ENCODE measurements around the gene BNC2.

The BNC2 gene

DNA sequence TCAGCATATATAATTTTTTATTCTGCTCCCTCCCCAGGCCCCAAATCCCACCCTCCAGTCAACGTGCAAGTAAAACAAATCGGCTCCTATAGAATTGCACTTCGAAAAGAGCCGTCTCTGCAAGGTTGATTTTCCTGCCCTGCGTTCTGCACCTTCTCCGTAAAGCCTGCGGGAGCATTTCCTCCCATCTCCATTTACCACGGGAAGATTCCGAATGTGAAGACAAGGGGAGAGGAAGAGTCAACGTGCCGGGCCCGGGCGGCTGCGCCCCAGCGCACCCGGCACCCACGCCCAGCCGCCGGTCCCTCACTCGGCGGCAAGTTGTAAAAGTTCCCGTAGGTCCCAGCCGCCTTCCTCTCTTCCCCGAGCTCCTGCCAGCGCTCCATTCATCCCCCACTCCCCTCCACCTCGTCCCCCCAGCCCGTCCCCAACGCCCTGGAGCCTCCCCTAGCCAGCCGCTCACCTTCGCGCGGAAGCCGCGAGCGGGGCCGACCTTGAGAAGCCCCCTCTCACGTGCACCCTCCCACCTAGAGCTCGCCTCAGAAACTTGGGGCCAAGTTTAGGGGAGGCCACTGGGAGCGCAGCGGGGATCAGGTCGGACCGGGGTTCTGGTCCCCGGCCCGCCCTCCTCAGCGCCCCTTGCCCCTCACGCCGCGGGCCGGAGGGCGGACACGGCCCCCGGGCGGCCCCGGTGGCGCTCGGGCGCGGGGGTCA, 431 bp downstream of the BNC2 start:
- ChIA-PET POLR2A (no interaction called here), CTCF (no interaction called here)
- TF ChIP-seq CTCF (IDR thresholded peaks at IDR 0.05; ENCODE audit: control extremely low read depth, extremely low read depth, low read depth, missing control alignments) = no peak
- no peak for DNase-seq (ENCODE audit: extremely low spot score)

- POLR2A ChIA-PET = no interaction called here
These were observed 1.2 kb downstream of the BNC2 start for GRCh38 chr9:16869131-16869881.

DNA sequence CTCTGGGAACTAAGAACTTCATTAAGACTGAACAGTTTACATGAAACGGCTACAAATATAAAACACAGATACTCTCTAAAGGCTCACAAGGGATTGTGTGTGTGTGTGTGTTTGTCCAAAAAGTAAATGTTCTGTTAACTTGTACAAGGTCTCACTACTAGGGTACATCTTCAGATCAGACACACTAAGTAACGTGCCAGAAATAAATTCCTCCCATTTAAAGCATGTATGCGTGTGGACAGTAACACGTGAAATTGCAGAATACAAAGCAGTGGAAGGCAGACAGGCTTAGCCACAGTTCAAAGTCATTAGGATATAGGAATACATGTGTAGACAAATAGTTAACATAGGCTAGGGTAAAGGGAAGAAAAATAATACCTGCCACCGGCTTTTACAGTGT, 1.8 kb downstream of the BNC2 start:
- no peak for TF ChIP-seq CTCF (IDR thresholded peaks at IDR 0.05; ENCODE audit: control extremely low read depth, extremely low read depth, low read depth, missing control alignments)
- ChIA-PET POLR2A (no interaction called here), CTCF (no interaction called here)
- no peak for DNase-seq (ENCODE audit: extremely low spot score)

More at GRCh38 chr9:16869131-16869881, 1.2 kb downstream of the BNC2 start:
- CTCF ChIA-PET = no interaction called here
- no peak for TF ChIP-seq CTCF (IDR thresholded peaks at IDR 0.05; ENCODE audit: control extremely low read depth, extremely low read depth, low read depth, missing control alignments)
- DNase-seq (ENCODE audit: extremely low spot score) = no peak

DNA sequence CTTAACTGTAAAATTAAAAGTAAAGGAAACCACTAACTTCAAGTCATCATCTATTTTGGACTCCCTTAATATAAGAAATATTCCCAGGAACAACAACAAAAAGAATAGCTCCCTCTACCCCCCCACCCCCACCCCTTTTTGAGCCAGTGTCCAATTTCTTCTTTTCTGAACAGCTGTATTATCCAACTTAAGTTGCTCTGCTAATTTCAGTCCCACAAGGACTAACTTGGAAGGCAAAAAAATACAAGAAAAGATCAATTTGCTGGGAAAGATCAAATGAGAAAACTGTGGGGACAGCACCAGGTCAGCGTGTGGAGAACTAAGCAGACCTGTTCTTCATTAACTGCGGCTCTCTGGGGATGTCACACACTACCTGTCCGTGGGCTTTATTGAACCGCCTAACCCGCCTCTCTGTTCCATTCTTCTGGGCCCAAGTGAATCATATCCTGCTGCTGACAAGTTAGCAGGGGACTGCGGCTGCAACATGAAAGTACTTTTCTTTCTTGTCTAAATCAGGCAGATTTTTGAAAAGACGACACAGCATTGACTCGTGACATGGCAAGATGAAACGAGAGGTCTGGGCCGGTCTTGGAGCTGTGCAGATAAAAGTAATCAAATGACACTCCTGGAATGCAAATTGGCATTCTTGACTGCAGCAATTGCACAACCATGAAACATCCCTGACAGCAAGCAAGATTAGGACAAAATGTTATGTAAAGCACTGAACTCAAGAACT, 2.7 kb downstream of the BNC2 start:
- no peak for TF ChIP-seq CTCF (IDR thresholded peaks at IDR 0.05; ENCODE audit: control extremely low read depth, extremely low read depth, low read depth, missing control alignments)
- no peak for DNase-seq (ENCODE audit: extremely low spot score)
- CTCF ChIA-PET = no interaction called here
- POLR2A ChIA-PET = no interaction called here

- CTCF ChIA-PET = no interaction called here
- DNase-seq (ENCODE audit: extremely low spot score) = no peak
- POLR2A ChIA-PET = no interaction called here
- no peak for TF ChIP-seq CTCF (IDR thresholded peaks at IDR 0.05; ENCODE audit: control extremely low read depth, extremely low read depth, low read depth, missing control alignments)
These were observed 3.9 kb downstream of the BNC2 start for GRCh38 chr9:16866587-16866986.

- ChIA-PET CTCF (interaction anchor here (0.8 kb wide), 1 partner anchor 13 kb away, joined by 3 read pairs; no protein-coding TSS in a partner anchor), POLR2A (no interaction called here)
- no peak for TF ChIP-seq CTCF (IDR thresholded peaks at IDR 0.05; ENCODE audit: control extremely low read depth, extremely low read depth, low read depth, missing control alignments)
- DNase-seq (ENCODE audit: extremely low spot score) = no peak
These were observed 5.6 kb downstream of the BNC2 start for GRCh38 chr9:16864649-16865434.

All from GM10248 (cell line).